Retinal pigment epithelial cell (primary cell): ENCODE measurements around the gene SOS1.

Source experiments
- DNase-seq: peaks from one replicate; pipeline ENCODE4 v3.0.0-alpha.2; 2010; ENCODE audit warnings: low read depth
- H3K4me3 ChIP-seq: 2 replicates; pipeline ENCODE4 v1.5.1; 2011; ENCODE audit warnings: mild to moderate bottlenecking, low read length, control low read depth, moderate library complexity
- CTCF ChIP-seq: conservative IDR thresholded peaks from 2 replicates; pipeline ENCODE4 v1.5.1; 2011; ENCODE audit warnings: low read depth, low read length, control low read depth, inconsistent platforms

The SOS1 gene

GRCh38 chr2:39123436-39123999 lies 2.7 kb upstream of the SOS1 start:
- peak overlapping the region; percentile 77 for H3K4me3 ChIP-seq
- no peak for DNase-seq
- no peak for TF ChIP-seq CTCF

GRCh38 chr2:39121523-39122063 lies 742 bp upstream of the SOS1 start:
- peak overlapping the region; percentile 63 for H3K4me3 ChIP-seq
- no peak for DNase-seq
- TF ChIP-seq CTCF, result no peak

- TF ChIP-seq CTCF, result no peak
- H3K4me3 ChIP-seq, result peak overlapping the region; percentile 63
- no peak for DNase-seq
These were observed 405 bp downstream of the SOS1 start for GRCh38 chr2:39120521-39120770.

- DNase-seq, result no peak
- no peak for TF ChIP-seq CTCF
- H3K4me3 ChIP-seq, result peak overlapping the region; percentile 63
These were observed 925 bp downstream of the SOS1 start for GRCh38 chr2:39119732-39120520.

- H3K4me3 ChIP-seq, result peak overlapping the region; percentile 63
- no peak for DNase-seq
- TF ChIP-seq CTCF, result no peak
These were observed 1.9 kb downstream of the SOS1 start for GRCh38 chr2:39118786-39119499.

GRCh38 chr2:39115556-39115955 lies 5.3 kb downstream of the SOS1 start:
- no peak for TF ChIP-seq CTCF
- no peak overlapping the region for H3K4me3 ChIP-seq
- no peak for DNase-seq

- DNase-seq, result no peak
These were observed 6.1 kb downstream of the SOS1 start for GRCh38 chr2:39114771-39115170.

More at GRCh38 chr2:39114771-39115170, 6.1 kb downstream of the SOS1 start:
- TF ChIP-seq CTCF, result no peak
- no peak overlapping the region for H3K4me3 ChIP-seq
